HG03097 (cell line): ENCODE results near the gene OS9.
"Not testable (repeated sequence)": the region's sequence is repeated elsewhere in the genome, so short reads cannot be mapped to it uniquely, and the experiment has no call there.

Experiments
- ATAC-seq: cut with Tn5 transposase; IDR thresholded peaks from one replicate; pipeline ENCODE4 v1.9.1; 2021; ENCODE audit not compliant: unreplicated experiment, low FRiP score

OS9 gene

DNA sequence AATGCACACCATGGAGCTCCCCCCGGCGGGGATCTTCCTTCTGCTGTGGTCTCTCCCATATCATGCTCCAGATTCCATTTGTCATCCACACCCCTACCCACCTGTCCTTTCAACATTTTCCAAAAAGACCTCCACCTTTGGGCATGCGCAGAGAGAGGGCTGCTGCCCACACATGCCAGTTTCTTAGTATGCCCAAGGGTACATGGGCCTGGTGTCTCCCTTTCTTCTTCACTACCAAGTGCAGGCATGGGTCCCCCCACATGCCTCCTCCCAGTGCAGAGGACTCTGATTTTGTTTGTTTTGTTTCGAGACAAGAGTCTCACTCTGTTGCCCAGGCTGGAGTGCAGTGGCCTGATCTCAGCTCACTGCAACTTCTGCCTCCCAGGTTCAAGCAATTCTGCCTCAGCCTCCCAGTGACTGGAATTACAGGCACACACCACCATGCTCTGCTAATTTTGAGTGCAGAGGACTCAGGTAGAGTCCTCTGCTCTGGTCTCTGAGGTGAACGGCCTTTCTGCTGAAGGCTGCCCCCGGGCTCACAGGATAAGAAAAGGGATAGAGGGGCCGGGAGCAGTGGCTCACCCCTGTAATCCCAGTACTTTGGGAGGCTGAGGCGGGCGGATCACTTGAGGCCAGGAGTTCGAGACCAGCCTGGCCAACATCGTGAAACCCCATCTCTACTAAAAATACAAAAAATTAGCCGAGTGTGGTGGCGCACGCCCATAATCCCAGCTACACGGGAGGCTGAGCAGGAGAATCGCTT lies 28.1 kb downstream of the OS9 start:
- ATAC-seq, result not testable (repeated sequence)

DNA sequence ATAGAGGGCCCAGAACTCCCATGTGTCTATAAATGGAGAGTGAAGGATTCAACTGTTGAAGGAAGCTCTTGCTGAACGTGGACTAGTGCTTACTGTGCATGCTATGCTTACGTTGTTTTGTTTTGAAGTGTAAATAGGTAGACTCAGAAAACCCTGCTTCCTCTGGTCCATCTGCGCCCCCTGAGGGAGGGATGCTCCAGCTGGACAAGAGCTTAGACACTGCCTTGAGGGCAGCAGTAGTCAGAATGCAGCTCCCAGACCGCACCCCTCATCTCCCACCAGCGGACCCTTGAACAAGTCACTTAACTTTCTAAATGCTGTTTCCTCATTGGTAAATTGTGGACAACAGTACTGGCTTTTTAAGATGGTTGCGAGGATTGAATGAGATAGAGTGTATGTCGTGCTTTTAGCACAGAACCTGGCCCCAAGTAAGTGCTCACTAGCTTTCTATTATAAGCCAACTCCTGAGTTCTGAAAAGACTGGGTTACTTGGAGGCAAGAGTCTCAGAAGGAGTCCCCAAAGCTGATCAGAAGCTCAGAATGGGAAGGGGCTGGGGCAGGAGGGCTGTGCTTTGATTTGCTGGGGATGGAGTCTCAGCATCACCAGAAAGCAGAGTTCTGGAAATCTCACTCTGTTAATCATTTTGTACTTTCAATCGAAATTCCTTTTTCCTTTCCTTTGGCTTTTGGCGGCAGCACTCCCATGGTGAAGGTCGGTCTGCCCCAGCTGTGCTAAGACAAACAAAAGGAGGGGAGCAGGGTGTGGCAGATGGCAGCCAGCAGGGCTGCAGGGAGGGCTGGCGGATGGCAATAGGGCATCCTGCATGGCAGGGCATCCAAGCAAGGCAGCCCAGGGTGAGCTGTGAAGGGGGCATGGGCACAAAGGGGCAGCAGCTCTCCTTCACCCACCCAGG lies 29.0 kb downstream of the OS9 start:
- ATAC-seq, result no peak

- no peak for ATAC-seq
These were observed 29.7 kb downstream of the OS9 start for GRCh38 chr12:57723630-57723962.

DNA sequence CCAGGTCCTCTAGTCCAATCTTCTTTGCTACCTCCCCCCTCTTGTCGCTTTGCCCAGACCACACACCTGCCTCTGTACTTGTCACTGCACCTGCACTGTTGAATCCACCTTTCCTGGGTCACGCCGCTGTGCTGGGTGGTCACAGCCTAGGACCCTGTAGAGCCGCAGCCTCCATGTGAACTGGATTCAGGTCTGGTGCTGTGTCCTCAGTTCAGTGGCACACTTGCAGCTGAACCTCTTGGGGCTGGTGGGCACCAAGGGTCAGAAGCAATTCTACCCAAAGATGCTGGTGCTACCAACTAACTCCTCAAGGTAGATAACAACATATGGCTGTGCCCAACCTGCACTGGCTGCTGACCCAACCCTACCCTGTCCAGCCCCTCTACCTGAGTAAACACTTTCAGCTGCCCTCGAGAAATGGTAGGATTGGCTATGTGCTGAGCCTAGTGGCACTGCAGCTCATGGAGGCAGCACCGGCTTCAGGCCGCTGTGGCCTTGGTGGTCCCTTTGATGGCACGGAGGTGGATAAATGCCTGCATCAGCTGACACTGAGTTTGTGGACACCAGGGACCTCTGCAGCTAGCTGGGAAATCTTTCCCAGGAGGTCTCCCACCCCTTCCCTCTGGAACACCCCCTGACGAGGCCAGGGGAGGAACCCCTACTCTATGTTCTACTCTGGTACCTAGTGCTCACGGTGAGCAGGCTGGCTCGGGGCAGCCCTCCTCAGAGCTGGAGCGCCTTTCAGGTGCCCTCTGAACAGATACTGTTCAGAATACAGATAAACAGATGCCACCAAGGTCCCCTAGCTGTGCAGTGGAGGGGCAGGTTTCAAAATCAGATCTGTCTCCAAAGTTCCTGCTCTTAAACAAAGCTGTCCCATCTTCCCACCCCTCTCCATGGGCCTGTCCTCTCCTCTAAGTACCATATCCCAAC lies 30.3 kb downstream of the OS9 start:
- ATAC-seq, result no peak

DNA sequence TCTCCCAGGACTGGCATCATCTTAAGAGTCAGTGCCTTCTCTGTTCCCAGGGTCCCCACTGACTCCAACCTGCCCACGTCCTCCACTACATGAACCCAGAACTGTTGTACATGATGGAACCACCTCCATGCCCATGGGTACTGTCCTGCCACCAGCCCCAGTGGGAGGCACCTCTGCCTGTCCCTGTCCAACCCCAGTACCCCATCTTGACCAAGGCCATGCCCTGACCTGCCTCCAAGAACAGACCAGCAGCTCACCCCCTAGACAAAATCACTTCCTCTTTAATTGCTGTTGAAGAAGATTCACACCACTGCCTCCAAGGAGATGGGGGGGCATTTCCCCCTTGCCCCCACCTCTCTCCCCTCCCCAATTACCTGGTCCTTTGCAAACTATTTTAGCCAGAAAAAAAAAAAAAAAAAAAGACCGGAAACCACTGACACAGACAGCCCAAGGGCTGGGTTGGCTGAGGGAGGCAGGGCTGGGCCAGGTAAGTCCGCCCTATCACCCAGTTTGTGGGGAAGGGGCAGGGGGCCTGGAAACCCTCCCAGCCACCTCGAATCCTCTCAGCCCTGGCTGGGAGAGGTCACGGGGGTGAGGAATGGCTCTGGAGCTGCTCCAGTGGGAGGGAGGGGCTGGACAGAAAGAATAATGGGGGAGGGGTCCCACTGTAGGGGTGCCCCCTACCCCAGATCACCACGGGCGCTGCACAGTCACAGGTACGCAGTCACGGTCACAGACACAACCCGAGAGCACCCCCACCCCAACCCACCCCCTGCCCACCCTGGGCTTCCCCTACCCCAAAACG lies 31.2 kb downstream of the OS9 start:
- ATAC-seq, result no peak

DNA sequence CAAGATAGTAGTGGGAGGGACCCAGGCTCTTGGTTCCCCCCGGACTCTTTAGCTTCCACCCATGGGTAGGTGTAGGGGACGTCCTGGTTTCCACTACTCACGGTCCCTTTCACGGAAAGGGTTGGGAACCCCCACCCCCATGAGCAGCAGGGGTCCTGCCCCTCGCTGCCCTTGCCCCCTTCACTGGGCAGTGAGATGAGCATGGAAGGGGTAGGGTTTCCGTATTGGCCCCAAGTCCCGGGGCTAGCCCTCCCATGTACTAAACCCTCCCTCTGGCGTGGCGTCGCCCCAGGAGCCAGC lies 31.9 kb downstream of the OS9 start:
- ATAC-seq, result no peak

DNA sequence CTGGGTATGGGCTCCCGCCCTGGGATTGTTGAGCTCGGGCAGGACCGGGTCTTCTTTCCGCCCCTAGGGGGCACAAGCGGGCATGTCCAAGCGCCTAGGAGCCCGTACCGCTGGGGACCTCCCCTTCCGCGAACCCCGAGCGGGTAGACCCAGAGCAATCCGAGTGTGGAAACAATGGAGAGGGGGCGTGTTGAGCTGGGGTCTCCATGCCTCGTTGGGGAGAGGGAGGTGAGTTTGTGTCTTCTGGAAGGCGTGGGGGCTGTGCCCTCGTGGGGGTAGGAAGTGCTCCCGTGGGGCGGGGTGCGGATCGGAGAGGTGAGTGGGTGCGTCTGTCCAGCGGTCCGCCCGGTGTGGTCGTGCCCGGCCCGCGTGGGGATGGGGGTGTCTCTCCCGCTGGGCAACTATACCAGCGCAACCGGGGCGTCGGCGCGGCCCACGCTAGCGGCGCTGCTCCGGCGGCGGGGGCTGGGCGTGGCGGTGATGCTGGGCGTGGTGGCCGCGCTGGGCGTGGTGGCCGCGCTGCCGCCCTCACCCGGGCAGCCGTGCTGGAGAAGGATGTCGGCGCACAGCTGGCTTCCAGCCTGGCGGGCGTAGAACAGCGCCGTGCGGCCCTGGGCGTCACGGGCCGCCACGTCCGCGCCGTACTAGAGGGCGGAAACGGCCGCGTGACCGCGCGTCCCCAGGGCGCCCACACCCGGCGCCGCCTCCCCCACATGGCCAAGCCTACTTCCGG lies 32.4 kb downstream of the OS9 start:
- no peak for ATAC-seq

GRCh38 chr12:57726884-57727757 lies 33.2 kb downstream of the OS9 start:
- ATAC-seq, result no peak

DNA sequence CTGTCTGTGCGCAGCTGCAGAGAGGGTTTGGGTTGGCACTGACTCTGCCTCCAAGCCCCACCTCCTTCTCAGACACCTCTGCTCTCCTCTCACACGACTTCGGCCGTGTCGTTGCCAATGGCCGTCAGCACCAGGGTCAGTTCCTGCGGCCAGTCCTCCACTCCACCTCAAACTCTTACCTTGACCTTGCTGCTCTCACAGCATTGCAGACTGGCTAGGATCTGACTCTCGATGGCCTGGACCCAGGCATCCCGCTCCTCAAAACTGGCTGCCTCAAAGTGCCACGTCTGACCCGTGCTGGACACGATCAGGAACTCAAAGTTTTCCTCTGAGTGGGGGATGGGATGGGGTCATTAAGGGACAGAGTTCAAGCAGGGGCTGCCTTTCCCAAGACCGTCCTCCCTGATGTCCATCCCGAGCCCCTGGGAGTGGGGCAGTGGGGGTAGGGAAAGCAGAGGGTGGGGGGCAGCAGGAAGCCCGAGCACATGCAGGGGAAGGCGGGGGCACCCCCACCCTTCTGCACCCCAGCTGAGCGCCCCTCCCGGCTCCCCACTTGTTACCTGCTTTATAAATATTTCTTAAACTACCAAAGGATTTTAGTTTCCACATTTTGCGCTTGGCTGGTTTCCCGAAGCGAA lies 33.9 kb downstream of the OS9 start:
- no peak for ATAC-seq

DNA sequence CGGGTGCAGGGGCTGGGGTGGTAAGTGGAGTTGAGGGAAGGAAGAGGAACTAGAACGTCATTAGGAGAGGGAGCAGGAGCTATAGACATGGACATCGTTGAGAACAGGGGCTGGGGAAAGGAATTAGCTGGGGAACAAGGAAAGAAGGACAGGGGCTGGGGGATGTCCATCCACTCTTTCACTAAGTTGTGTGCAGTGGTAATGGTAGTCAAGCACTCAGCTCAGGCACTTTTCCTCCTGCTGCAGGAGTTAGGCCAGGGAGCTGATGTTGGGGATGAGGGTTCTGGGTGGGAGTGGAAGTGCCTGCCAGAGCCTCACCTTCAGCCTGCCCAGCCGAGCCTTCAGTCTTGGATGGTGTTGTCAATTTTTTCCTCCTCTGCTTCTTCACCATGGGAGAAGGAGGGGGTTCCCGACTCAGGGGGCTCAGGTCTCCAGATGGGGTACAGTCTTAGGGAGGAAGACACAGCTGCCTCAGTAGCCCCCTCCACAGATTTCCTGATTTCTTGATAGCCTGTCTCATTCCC lies 35.5 kb downstream of the OS9 start:
- no peak for ATAC-seq

- no peak for ATAC-seq
These were observed 36.6 kb downstream of the OS9 start for GRCh38 chr12:57730336-57731067.

DNA sequence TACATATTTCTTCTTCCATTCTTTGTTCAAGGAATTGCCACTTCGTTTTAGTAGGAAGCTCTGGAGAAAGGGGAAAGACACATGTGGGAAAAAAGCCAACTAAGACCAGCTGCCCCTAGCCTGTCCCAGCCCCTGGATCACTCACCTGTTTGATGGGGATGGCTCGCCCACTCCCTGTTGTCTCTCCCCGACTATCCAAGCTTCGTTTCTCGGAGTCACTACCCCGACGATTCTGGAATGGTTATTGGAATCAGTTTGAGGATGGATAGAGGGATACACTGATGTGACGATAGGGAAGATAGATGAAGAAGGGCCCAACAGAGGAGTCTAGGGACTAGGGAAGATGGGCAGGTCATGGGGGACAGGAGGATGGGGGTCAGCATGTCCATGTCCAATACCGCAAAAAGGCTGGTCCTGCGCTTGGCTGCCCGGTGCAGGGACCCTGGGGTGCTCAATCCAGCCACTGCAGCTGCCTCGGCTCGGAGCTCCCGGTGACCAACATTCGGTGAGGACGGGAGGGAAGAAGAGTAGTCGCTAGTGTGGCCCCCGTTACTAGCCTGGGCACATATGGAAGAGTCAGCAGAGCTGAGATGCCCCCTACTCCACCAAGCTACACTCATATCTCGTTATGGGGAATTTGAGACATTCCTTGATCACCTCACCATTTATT lies 37.6 kb downstream of the OS9 start:
- ATAC-seq, result no peak

DNA sequence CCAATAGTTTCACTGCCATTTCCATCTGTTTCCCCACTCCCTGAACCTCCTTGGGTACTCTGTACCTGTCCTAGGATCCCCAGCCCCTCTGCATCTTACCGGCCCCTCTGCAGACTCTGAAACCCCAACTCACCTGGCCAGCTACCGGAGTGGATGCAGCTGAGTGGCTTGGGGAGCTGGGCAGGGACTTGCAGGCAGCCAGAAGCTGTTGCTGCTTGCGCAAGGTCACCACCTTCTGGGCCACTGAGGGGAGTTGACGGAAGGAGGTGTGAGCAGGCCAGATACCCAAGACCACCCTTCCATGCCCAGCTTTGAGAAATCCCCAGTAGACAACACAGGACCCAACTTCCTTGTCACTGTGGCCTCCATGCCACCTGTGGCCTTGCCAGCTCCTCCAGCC lies 38.3 kb downstream of the OS9 start:
- no peak for ATAC-seq

GRCh38 chr12:57732726-57733593 lies 39.0 kb downstream of the OS9 start:
- no peak for ATAC-seq

DNA sequence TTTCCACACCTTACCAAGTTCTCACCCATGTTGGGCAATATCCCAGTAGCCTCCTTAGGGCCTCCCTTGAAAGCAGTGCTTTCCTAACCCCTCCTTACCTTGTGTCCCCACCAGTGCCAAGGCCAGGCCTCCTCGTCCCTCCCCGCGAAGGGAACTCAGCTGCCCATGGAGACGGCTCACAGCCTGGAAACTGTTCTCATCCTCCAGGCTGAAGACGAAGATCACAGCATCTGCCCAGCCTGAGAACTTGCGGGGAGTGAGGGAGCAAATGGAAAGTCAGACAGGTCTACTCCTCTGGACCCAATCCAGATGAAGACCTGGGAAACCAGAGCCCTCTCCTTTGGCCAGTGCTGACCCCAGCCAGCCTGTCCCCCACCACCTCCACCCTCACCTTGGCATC lies 40.0 kb downstream of the OS9 start:
- ATAC-seq, result no peak

DNA sequence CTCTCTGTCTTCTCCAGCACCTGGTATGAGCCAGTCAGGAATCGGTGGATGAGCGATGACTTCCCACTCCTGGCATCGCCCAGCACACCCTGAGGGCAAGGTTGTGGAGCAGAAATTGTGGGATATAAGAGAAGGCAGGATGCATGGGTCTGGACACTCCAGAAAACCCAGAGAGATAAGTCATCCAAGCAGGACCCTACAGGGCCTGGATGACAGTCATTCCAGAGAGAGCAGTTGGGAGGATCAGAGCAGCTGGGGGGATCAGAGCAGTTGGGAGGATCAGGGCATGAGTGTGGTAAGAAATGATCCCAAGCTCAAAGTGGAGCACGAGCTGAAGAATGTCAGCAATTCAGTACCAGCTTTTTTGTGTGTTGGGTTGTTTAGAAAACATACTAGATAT lies 40.7 kb downstream of the OS9 start:
- ATAC-seq, result no peak
